GM21528 (cell line): ENCODE data around the gene ZNF45.
"Not testable (repeated sequence)": the region's sequence is repeated elsewhere in the genome, so short reads cannot be mapped to it uniquely, and the experiment has no call there.

Experiments used
- ATAC-seq: cut with Tn5 transposase; IDR thresholded peaks from one replicate; pipeline ENCODE4 v1.9.1; 2021; ENCODE audit warnings: mild to moderate bottlenecking, moderate library complexity; ENCODE audit not compliant: unreplicated experiment, low FRiP score

The ZNF45 gene

GRCh38 chr19:43914051-43914450 lies 21.0 kb downstream of the ZNF45 start:
- no peak for ATAC-seq

GRCh38 chr19:43913383-43913782 lies 21.7 kb downstream of the ZNF45 start:
- no peak for ATAC-seq

- no peak for ATAC-seq
Measured at GRCh38 chr19:43910884-43911283, 24.2 kb downstream of the ZNF45 start.

GRCh38 chr19:43908659-43909058 lies 26.4 kb downstream of the ZNF45 start:
- no peak for ATAC-seq

GRCh38 chr19:43906774-43907173 lies 28.3 kb downstream of the ZNF45 start:
- no peak for ATAC-seq

- ATAC-seq, result no peak
Measured at GRCh38 chr19:43905897-43906296, 29.2 kb downstream of the ZNF45 start.

- no peak for ATAC-seq
Measured at GRCh38 chr19:43902399-43902798, 32.7 kb downstream of the ZNF45 start.

- no peak for ATAC-seq
Measured at GRCh38 chr19:43901395-43902390, 33.4 kb downstream of the ZNF45 start.

- ATAC-seq, result no peak
Measured at GRCh38 chr19:43895727-43896308, 39.3 kb downstream of the ZNF45 start.

- ATAC-seq, result no peak
Measured at GRCh38 chr19:43883864-43884263, 51.2 kb downstream of the ZNF45 start, which contains the start of gene ZNF404. Gene ZNF404, minus strand, starts transcription at chr19:43883964.

GRCh38 chr19:43880483-43880882 lies 54.6 kb downstream of the ZNF45 start:
- ATAC-seq, result no peak

- ATAC-seq, result no peak
Measured at GRCh38 chr19:43872547-43873336, 62.3 kb downstream of the ZNF45 start.

GRCh38 chr19:43866923-43867322 lies 68.2 kb downstream of the ZNF45 start:
- not testable (repeated sequence) for ATAC-seq
